OCI-LY1 (cell line): Measurements from ENCODE around the gene RPL13.

ENCODE experiments used
- H2AFZ ChIP-seq: fragments of 200-600 bp; sonication (generic), shearing (Covaris generic); 2 replicates; pipeline ENCODE4 v1.6.0; 2014; ENCODE audit warnings: antibody characterized with exemption, mild to moderate bottlenecking, low read length
- H3F3A ChIP-seq: fragments of 200-600 bp; sonication (generic), shearing (Covaris generic); 2 replicates; pipeline ENCODE4 v1.6.0; 2014; ENCODE audit warnings: mild to moderate bottlenecking, antibody characterized with exemption, low read length, moderate library complexity; ENCODE audit not compliant: insufficient read depth
- H3K27ac ChIP-seq: fragments of 200-600 bp; sonication (generic); 2 replicates; pipeline ENCODE4 v1.5.1; 2014; ENCODE audit warnings: low read length, mixed run types, mild to moderate bottlenecking, low read depth; ENCODE audit not compliant: poor library complexity, severe bottlenecking
- H3K27me3 ChIP-seq: fragments of 200-600 bp; sonication (generic); 2 replicates; pipeline ENCODE4 v1.6.0; 2014; ENCODE audit warnings: antibody characterized with exemption, mild to moderate bottlenecking, low read length, moderate library complexity; ENCODE audit not compliant: insufficient read depth
- H3K36me3 ChIP-seq: fragments of 200-600 bp; sonication (generic); 2 replicates; pipeline ENCODE4 v1.6.1; 2014; ENCODE audit warnings: mild to moderate bottlenecking, antibody characterized with exemption, low read length, moderate library complexity, mixed read lengths; ENCODE audit not compliant: insufficient read depth
- H3K4me1 ChIP-seq: fragments of 200-600 bp; sonication (generic); 2 replicates; pipeline ENCODE4 v1.5.1; 2014; ENCODE audit warnings: mild to moderate bottlenecking, low read length, moderate library complexity; ENCODE audit not compliant: insufficient read depth, severe bottlenecking
- H3K4me2 ChIP-seq: fragments of 200-600 bp; sonication (generic), shearing (Covaris generic); 2 replicates; pipeline ENCODE4 v1.6.1; 2014; ENCODE audit warnings: low read length
- H3K4me3 ChIP-seq: fragments of 200-600 bp; sonication (generic); 2 replicates; pipeline ENCODE4 v1.5.1; 2014; ENCODE audit warnings: low read length, low read depth, mild to moderate bottlenecking, mixed read lengths; ENCODE audit not compliant: poor library complexity, severe bottlenecking
- H3K79me2 ChIP-seq: fragments of 200-600 bp; shearing (Covaris generic); 2 replicates; pipeline ENCODE4 v1.6.1; 2016; ENCODE audit warnings: mixed run types, low read length, mixed read lengths; ENCODE audit not compliant: insufficient read depth
- H3K9ac ChIP-seq: fragments of 200-600 bp; sonication (generic), shearing (Covaris generic); 2 replicates; pipeline ENCODE4 v1.6.1; 2014; ENCODE audit warnings: mild to moderate bottlenecking, low read length, mixed read lengths
- H3K9me2 ChIP-seq: fragments of 200-600 bp; sonication (generic), shearing (Covaris generic); 2 replicates; pipeline ENCODE4 v1.6.1; 2014; ENCODE audit warnings: low read depth, mild to moderate bottlenecking, low read length, mixed read lengths
- H3K9me3 ChIP-seq: fragments of 200-600 bp; shearing (Covaris generic); 2 replicates; pipeline ENCODE4 v1.6.1; 2014; ENCODE audit warnings: low read length, mixed read lengths
- H4K20me1 ChIP-seq: fragments of 200-600 bp; sonication (generic), shearing (Covaris generic); 2 replicates; pipeline ENCODE4 v1.6.0; 2016; ENCODE audit warnings: mild to moderate bottlenecking, low read length; ENCODE audit not compliant: insufficient read depth
- EZH2 ChIP-seq: fragments of 200-600 bp; sonication (generic), shearing (Covaris generic); IDR thresholded peaks from 2 replicates; pipeline ENCODE4 v1.8.0; 2017; ENCODE audit warnings: borderline replicate concordance, mixed run types, mild to moderate bottlenecking, antibody characterized with exemption, low read length, moderate library complexity, mixed read lengths
- TF ChIP-seq, protein P1 (sequence below): fragments of 200-600 bp; sonication (generic), shearing (Covaris generic); IDR thresholded peaks from 2 replicates; pipeline ENCODE4 v1.5.1; 2017; ENCODE audit warnings: mild to moderate bottlenecking, antibody characterized with exemption, low read length, moderate library complexity, mixed read lengths

RPL13 gene

GRCh38 chr16:89582614-89583196, 22.2 kb downstream of the RPL13 start:
- Histone ChIP-seq H3K27me3 (no peaks in the 10 kb centered on the region), H3K36me3 (no peaks in the 10 kb centered on the region), H4K20me1 (no peaks in the 10 kb centered on the region), H3K9me3 (no peaks in the 10 kb centered on the region), H3F3A (no peaks in the 10 kb centered on the region), H2AFZ (no peak overlapping the region), H3K9me2 (no peaks in the 10 kb centered on the region), H3K79me2 (no peaks in the 10 kb centered on the region), H3K4me3 (no peak overlapping the region), H3K4me1 (no peaks in the 10 kb centered on the region), H3K9ac (no peak overlapping the region), H3K4me2 (no peak overlapping the region), H3K27ac (no peak overlapping the region)
- TF ChIP-seq EZH2, result no peak
- TF ChIP-seq, protein P1, sequence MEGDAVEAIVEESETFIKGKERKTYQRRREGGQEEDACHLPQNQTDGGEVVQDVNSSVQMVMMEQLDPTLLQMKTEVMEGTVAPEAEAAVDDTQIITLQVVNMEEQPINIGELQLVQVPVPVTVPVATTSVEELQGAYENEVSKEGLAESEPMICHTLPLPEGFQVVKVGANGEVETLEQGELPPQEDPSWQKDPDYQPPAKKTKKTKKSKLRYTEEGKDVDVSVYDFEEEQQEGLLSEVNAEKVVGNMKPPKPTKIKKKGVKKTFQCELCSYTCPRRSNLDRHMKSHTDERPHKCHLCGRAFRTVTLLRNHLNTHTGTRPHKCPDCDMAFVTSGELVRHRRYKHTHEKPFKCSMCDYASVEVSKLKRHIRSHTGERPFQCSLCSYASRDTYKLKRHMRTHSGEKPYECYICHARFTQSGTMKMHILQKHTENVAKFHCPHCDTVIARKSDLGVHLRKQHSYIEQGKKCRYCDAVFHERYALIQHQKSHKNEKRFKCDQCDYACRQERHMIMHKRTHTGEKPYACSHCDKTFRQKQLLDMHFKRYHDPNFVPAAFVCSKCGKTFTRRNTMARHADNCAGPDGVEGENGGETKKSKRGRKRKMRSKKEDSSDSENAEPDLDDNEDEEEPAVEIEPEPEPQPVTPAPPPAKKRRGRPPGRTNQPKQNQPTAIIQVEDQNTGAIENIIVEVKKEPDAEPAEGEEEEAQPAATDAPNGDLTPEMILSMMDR, result no peak

DNA sequence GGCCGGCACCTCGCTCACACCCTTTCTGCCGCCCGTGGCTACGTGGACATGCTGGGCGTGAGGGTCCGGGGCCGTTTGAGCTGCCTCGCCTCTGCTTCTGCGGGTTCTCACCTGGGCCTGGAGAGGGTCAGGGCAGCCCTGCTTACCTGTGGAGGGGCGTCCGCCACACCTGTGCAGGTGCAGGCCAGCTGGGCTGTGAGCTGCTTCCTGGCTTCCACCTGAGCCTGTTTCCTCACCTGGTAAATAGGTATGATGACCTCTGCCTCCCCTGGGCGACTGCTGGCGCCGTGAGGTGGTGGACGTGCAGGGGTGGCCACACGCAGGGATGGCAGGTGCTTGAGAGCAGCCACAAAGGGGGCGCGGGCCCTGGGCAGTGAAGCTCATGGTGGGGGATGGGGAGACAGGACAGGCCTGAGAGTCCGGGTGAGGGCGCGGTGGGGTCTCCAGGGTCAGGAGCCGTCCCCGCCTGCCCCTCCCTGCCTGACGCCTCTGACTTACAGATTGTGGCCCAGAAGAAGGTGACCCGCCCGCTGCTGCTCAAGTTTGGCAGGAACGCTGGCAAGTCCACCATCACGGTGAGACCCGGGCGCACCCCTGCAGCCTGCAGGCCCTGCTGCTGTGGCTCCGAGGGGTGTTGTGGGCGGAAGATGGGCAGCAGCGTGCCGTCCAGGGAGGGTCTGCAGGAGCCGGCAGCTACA, 22.9 kb downstream of the RPL13 start:
- H3K27ac ChIP-seq, result no peak overlapping the region

GRCh38 chr16:89583895-89584644, 23.6 kb downstream of the RPL13 start:
- Histone ChIP-seq H3K27ac (no peak overlapping the region), H3K79me2 (no peaks in the 10 kb centered on the region), H3F3A (no peaks in the 10 kb centered on the region), H3K9me2 (no peaks in the 10 kb centered on the region), H3K36me3 (no peaks in the 10 kb centered on the region), H3K9ac (no peak overlapping the region), H3K4me2 (no peak overlapping the region), H3K9me3 (no peaks in the 10 kb centered on the region), H3K4me3 (no peak overlapping the region), H4K20me1 (no peaks in the 10 kb centered on the region), H3K27me3 (no peaks in the 10 kb centered on the region; the same call in 1 of the 2 replicates), H2AFZ (no peak overlapping the region), H3K4me1 (no peaks in the 10 kb centered on the region)
- TF ChIP-seq, protein P1, result no peak
- no peak for TF ChIP-seq EZH2

More for the DNA sequence above, 22.9 kb downstream of the RPL13 start:
- Histone ChIP-seq H3K9me2 (no peaks in the 10 kb centered on the region), H3K27me3 (no peaks in the 10 kb centered on the region), H3F3A (no peaks in the 10 kb centered on the region), H3K9me3 (no peaks in the 10 kb centered on the region), H3K4me1 (no peaks in the 10 kb centered on the region), H3K9ac (no peak overlapping the region), H4K20me1 (no peaks in the 10 kb centered on the region), H3K36me3 (no peaks in the 10 kb centered on the region), H2AFZ (no peak overlapping the region), H3K79me2 (no peaks in the 10 kb centered on the region), H3K4me2 (no peak overlapping the region), H3K4me3 (no peak overlapping the region)
- TF ChIP-seq, protein P1, result no peak
